ENCODE data around the gene CHST4. TPM values are rescaled to one million over a fixed set of nuclear protein-coding genes. Genes with fewer than 3 reads are reported as not detected.
A peak's percentile ranks its signal among the peaks of the same experiment; 100 is the strongest.

CHST4 gene
- total RNA-seq, 1 experiment from 2014 or later, result 5.9 TPM

DNA sequence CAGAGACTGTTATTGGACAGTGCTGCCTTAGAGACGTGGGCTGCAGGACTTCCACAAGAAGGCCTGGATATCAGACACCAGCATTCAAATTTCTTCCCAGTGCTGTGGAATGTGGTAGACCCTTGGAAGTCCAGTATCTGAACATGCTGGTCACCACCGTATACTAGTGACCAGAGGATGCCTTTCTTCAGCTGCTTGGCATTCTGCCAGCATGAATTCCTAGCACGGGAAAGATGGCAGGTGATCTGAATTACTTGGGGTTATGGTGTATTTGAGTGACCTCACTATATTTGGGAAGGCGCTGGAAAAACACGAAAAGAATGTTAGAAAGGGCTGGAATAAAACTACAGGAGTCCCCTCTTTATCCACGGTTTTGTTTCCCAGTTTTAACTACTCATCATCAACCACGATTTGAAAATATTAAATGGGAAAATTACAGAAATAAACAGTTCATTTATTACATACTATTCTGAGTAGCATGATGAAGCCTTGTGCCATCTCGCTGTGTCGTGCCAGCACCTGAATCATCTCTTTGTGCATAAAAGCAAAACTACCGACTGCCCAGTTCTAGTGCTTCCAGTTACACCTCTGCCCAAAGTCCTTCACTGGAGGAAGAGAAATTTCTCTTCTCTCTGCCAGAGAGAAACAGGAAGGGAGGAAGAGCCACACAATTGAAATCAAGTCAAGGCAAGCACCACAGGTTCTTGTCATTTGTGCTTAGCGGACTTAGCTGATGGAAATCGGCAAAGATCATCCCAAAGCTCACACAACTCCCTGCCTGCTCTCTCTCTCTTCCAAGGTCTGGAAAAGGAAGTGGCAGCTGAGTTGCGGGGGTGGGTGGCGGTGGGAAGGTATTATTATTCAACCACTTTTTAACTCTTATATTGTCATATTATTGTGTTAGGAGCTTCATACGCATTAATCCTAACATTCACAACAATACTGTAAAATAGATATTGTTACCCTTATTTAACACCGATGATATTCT is 1.4 kb upstream of the CHST4 start:
- no peak overlapping the region for H2BK12ac ChIP-seq (ENCODE audit: insufficient read length, low read depth, low read length)
- H2AFZ ChIP-seq (ENCODE audit: low read length), result no peak overlapping the region
- no peak overlapping the region for H3K9ac ChIP-seq (ENCODE audit: extremely low read depth, insufficient read length, low read length)
- no peak overlapping the region for H3K4ac ChIP-seq (ENCODE audit: low read depth, low read length)
- peaks cover 2% of the 10 kb centered on the region; the same call in 1 of the 2 replicates for H3K4me1 ChIP-seq (ENCODE audit: insufficient read depth, low read length)
- peak overlapping the region; percentile 62 for H3K4me2 ChIP-seq (ENCODE audit: insufficient read depth, insufficient read length, low read length)
- DNase-seq, result no peak
- Mint-ChIP-seq H3K4me3 (peak overlapping the region; percentile 64 to 83), H3K27me3 (ENCODE audit: low read depth) (no peaks in the 10 kb centered on the region; the same call in 1 of the 2 replicates), H3K4me1 (peaks cover 28 to 33% of the 10 kb centered on the region in 2 experiments), H3K36me3 (ENCODE audit: insufficient read depth in 1 of 3, low read depth in 3 of 3) (no peaks in the 10 kb centered on the region), H3K27ac (peak overlapping the region in 2 of 3 experiments; percentile 2 to 68; a peak in 3 of 7 replicates), H3K9me3 (no peaks in the 10 kb centered on the region)
- H3K23ac ChIP-seq (ENCODE audit: insufficient read length, low read depth, low read length), result no peak overlapping the region
- H2BK20ac ChIP-seq (ENCODE audit: low read depth, low read length, poor library complexity, severe bottlenecking), result no peak overlapping the region
- no peaks in the 10 kb centered on the region for H3K79me2 ChIP-seq (ENCODE audit: insufficient read depth, low read length)
- no peak overlapping the region for H3K56ac ChIP-seq (ENCODE audit: insufficient read length, low read depth, low read length)
- no peaks in the 10 kb centered on the region for H4K20me1 ChIP-seq (ENCODE audit: control insufficient read depth, insufficient read depth, insufficient read length)
- H2BK120ac ChIP-seq (ENCODE audit: low read depth, low read length, poor library complexity, severe bottlenecking), result no peak overlapping the region
- no peak overlapping the region for H2BK15ac ChIP-seq (ENCODE audit: low read depth, low read length)
- no peaks in the 10 kb centered on the region for H3K79me1 ChIP-seq (ENCODE audit: insufficient read depth, low read depth, low read length, poor library complexity, severe bottlenecking)
- no peak overlapping the region for H4K8ac ChIP-seq (replicated peaks; ENCODE audit: insufficient read length, low read depth, low read length)
- no peak overlapping the region for H3T11ph ChIP-seq (ENCODE audit: low read length)
- H3K27me3 ChIP-seq (ENCODE audit: insufficient read depth, low read length), result no peaks in the 10 kb centered on the region
- H3K18ac ChIP-seq (ENCODE audit: insufficient read length, low read depth, low read length), result no peak overlapping the region
- WGBS (ENCODE audit: extremely low coverage, insufficient read length, low lambda C conversion rate), result no CpG with 5 or more reads among the region's 16 CpGs
- peak overlapping the region; percentile 85 for H3K27ac ChIP-seq (ENCODE audit: insufficient read length, low read depth, low read length)
- H4K91ac ChIP-seq (ENCODE audit: insufficient read length, low read depth, low read length), result no peak overlapping the region
- H3K9me3 ChIP-seq (ENCODE audit: control insufficient read depth, low read depth, low read length), result no peaks in the 10 kb centered on the region
- no peak overlapping the region for H2BK5ac ChIP-seq (ENCODE audit: insufficient read length, low read length)
- no peak overlapping the region for H3K14ac ChIP-seq (ENCODE audit: insufficient read depth, low read length)
- H2AK5ac ChIP-seq (ENCODE audit: insufficient read length, low read length), result no peak overlapping the region
- TF ChIP-seq CTCF (conservative IDR thresholded peaks at IDR 0.05), result no peak
- no peak overlapping the region for H4K5ac ChIP-seq (ENCODE audit: insufficient read length, low read depth, low read length)
- peaks cover 8% of the 10 kb centered on the region for H3K23me2 ChIP-seq (ENCODE audit: insufficient read length, low read depth, low read length, poor library complexity, severe bottlenecking)
